Mesendoderm (in vitro differentiated cells): ENCODE measurements around the gene ERG.

Source experiments
- DNase-seq: peaks from one replicate; pipeline ENCODE4 v3.0.0; 2013
- H2AK5ac ChIP-seq: 2 replicates; pipeline ENCODE4 v1.6.1; 2013; ENCODE audit warnings: low read length, inconsistent platforms
- H2BK120ac ChIP-seq: 2 replicates; pipeline ENCODE4 v1.6.1; 2013; ENCODE audit warnings: low read depth, mild to moderate bottlenecking, low read length, moderate library complexity, mixed read lengths
- H2BK15ac ChIP-seq: replicated peaks from 2 replicates; pipeline ENCODE4 v1.6.1; 2013; ENCODE audit warnings: low read depth, mild to moderate bottlenecking, moderate library complexity
- H2BK5ac ChIP-seq: 2 replicates; pipeline ENCODE4 v1.6.1; 2013; ENCODE audit warnings: low read length, inconsistent platforms
- H3K18ac ChIP-seq: 2 replicates; pipeline ENCODE4 v1.6.1; 2013; ENCODE audit warnings: mild to moderate bottlenecking, low read length, mixed read lengths
- H3K23ac ChIP-seq: one replicate; pipeline ENCODE4 v1.6.1; 2013; ENCODE audit warnings: low read length
- H3K27ac ChIP-seq: 2 replicates; pipeline ENCODE4 v1.5.1; 2013; ENCODE audit warnings: low read depth, mild to moderate bottlenecking, inconsistent platforms, low read length, moderate library complexity
- H3K27me3 ChIP-seq: 2 replicates; pipeline ENCODE4 v1.6.1; 2013; ENCODE audit warnings: low read length, control low read depth, mild to moderate bottlenecking, inconsistent platforms; ENCODE audit not compliant: insufficient read depth, poor library complexity
- H3K36me3 ChIP-seq: 2 replicates; pipeline ENCODE4 v1.6.1; 2013; ENCODE audit warnings: low read length, inconsistent platforms; ENCODE audit not compliant: control insufficient read depth, insufficient read depth
- H3K4ac ChIP-seq: one replicate; pipeline ENCODE4 v1.6.1; 2013; ENCODE audit warnings: low read depth, mild to moderate bottlenecking, low read length, moderate library complexity
- H3K4me1 ChIP-seq: 2 replicates; pipeline ENCODE4 v1.6.1; 2013; ENCODE audit warnings: low read depth, low read length, inconsistent platforms; ENCODE audit not compliant: control insufficient read depth
- H3K4me2 ChIP-seq: 2 replicates; pipeline ENCODE4 v1.6.1; 2013; ENCODE audit warnings: low read length
- H3K4me3 ChIP-seq: 2 replicates; pipeline ENCODE4 v1.5.1; 2013; ENCODE audit warnings: mild to moderate bottlenecking, low read length
- H3K56ac ChIP-seq: one replicate; pipeline ENCODE4 v1.6.1; 2013; ENCODE audit warnings: low read length
- H3K79me1 ChIP-seq: 2 replicates; pipeline ENCODE4 v1.6.1; 2013; ENCODE audit warnings: low read length, inconsistent platforms
- H3K79me2 ChIP-seq: 2 replicates; pipeline ENCODE4 v1.6.1; 2013; ENCODE audit warnings: mild to moderate bottlenecking, low read length; ENCODE audit not compliant: control insufficient read depth, insufficient read depth
- H3K9ac ChIP-seq: 2 replicates; pipeline ENCODE4 v1.6.1; 2013; ENCODE audit warnings: low read length, inconsistent platforms
- H4K5ac ChIP-seq: one replicate; pipeline ENCODE4 v1.6.1; 2013; ENCODE audit warnings: low read length
- H4K8ac ChIP-seq: one replicate; pipeline ENCODE4 v1.6.1; 2013; ENCODE audit warnings: low read depth, mild to moderate bottlenecking, control low read depth, low read length, moderate library complexity
- WGBS: extraction: QIAGEN DNeasy Blood & Tissue Kit; methylation state at CpG from one replicate; pipeline ENCODE4 v1.1.7; 2013; ENCODE audit warnings: low lambda C conversion rate, missing lambda C conversion rate; ENCODE audit not compliant: insufficient coverage; ENCODE audit errors: extremely low coverage; 5-methylcytosine and 5-hydroxymethylcytosine counted together

ERG gene

DNA sequence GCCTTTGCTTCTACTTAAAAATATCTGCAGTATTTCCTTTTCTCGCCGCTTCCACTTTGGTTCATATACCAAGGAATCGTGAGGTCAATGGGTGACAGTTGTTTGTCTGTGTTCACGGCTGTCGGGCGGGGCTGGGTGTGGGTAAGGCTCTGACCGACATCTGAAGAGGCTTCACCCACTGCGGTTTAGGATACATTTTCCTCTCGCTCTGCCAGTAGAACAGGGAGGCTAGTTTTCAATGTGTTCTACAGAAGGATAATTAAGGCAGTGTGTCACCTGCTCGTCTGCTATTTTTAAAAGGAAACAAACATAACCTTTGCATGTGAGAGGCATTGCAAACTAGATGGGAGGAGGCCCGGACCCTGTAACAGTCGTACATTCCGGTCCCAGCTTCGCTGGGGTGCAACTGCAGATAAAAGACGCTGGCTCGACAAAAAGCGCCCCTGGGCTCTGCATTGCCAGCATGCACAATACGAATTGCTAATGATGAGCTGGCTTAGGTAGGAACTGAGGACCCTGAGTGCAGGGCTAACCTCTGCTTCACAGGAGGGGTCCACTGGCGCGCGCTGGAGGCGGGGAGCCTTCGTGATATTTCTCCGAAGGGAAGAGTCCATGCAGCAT is 8.5 kb upstream of the ERG start:
- H4K5ac ChIP-seq, result no peak overlapping the region
- no peak overlapping the region for H2BK120ac ChIP-seq
- WGBS, result no CpG with 5 or more reads among the region's 24 CpGs
- no peak overlapping the region for H3K18ac ChIP-seq
- H4K8ac ChIP-seq, result no peak overlapping the region
- no peaks in the 10 kb centered on the region for H3K79me2 ChIP-seq
- H2AK5ac ChIP-seq, result no peak overlapping the region
- no peaks in the 10 kb centered on the region for H3K4me1 ChIP-seq
- no peak overlapping the region for H3K4ac ChIP-seq
- H3K23ac ChIP-seq, result no peak overlapping the region
- no peak overlapping the region for H3K4me3 ChIP-seq
- no peak overlapping the region for H3K56ac ChIP-seq
- no peak overlapping the region for H2BK5ac ChIP-seq
- no peak for DNase-seq
- no peak overlapping the region for H3K4me2 ChIP-seq
- H3K27me3 ChIP-seq, result no peaks in the 10 kb centered on the region
- H2BK15ac ChIP-seq, result no peak overlapping the region
- H3K27ac ChIP-seq, result no peak overlapping the region
- H3K79me1 ChIP-seq, result no peaks in the 10 kb centered on the region
- no peaks in the 10 kb centered on the region for H3K36me3 ChIP-seq
- no peak overlapping the region for H3K9ac ChIP-seq

DNA sequence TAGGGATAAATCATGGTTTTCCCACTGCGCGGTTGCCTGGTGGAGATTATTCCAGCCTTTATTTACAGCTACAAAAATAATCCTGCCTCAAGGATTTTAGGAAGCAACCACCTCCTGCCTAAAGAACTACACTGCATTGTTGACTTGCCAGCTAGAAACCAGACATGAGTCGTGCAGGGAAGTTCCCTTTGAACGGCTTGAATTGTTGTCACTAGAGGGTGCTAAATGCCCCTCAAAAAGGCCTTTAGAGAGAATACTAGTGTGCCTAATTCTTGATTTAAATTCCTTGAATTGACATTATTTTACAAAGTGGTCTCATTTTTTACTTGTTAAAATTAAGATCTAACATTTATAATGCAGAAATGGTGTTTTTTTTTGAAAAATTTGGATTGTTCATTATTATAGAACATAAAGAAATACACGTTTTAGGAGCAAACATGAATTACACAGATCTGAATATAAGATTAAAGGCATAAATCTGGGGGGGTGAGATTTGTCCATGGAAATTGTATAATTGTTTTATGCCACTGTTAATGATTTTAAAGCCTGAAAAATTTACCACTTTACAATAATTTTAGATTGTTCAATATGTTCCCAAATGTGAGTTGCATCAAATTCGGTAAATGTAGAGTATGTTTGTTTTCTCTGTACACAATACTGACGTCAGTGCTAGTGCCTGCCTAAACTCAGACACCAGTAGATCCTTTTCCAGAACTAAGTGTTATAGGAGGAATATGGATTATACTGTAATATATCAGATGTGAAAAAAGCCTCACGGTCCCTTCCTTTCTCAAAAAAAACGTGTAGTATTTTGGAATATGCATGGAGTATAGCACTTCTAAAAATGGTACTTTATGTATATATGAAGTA is 7.6 kb upstream of the ERG start:
- Histone ChIP-seq H4K5ac (no peak overlapping the region), H3K23ac (no peak overlapping the region), H3K4me2 (no peak overlapping the region), H2BK120ac (no peak overlapping the region), H2BK15ac (no peak overlapping the region), H3K79me2 (no peaks in the 10 kb centered on the region), H3K18ac (no peak overlapping the region), H3K27ac (no peak overlapping the region), H3K79me1 (no peaks in the 10 kb centered on the region), H2BK5ac (no peak overlapping the region), H3K27me3 (no peaks in the 10 kb centered on the region), H3K4me1 (no peaks in the 10 kb centered on the region), H3K9ac (no peak overlapping the region), H3K56ac (no peak overlapping the region), H4K8ac (no peak overlapping the region), H3K4ac (no peak overlapping the region), H3K4me3 (no peak overlapping the region), H2AK5ac (no peak overlapping the region), H3K36me3 (no peaks in the 10 kb centered on the region)
- WGBS, result no CpG with 5 or more reads among the region's 9 CpGs
- DNase-seq, result peak; percentile 78

DNA sequence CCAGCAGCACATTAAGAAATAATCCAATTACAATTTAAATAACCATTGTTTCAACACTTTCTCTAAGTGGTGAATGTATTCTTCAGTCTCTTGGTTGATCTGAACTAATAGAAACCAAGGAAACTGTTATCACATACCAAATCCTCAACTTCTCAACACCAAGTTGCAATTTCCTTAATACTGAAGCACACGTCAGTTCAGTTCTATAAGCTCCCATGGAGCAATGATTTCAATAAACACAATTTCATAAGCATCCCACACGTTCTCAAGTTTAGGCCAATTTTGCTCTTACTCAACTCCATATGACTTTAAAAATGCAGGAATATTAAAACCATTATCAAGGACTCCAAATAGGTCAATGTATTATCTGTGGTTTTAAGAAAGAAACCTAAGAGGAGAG is 5.8 kb upstream of the ERG start:
- no peak overlapping the region for H2BK5ac ChIP-seq
- H2BK15ac ChIP-seq, result no peak overlapping the region
- H3K9ac ChIP-seq, result no peak overlapping the region
- no peak overlapping the region for H3K4me3 ChIP-seq
- H2AK5ac ChIP-seq, result no peak overlapping the region
- H3K18ac ChIP-seq, result no peak overlapping the region
- no peaks in the 10 kb centered on the region for H3K36me3 ChIP-seq
- H4K5ac ChIP-seq, result no peak overlapping the region
- WGBS, result no CpG with 5 or more reads among the region's 2 CpGs
- H3K23ac ChIP-seq, result no peak overlapping the region
- no peaks in the 10 kb centered on the region for H3K79me2 ChIP-seq
- no peak overlapping the region for H4K8ac ChIP-seq
- no peak overlapping the region for H2BK120ac ChIP-seq
- no peak overlapping the region for H3K4ac ChIP-seq
- H3K4me1 ChIP-seq, result no peaks in the 10 kb centered on the region
- no peaks in the 10 kb centered on the region for H3K27me3 ChIP-seq
- H3K4me2 ChIP-seq, result no peak overlapping the region
- no peaks in the 10 kb centered on the region for H3K79me1 ChIP-seq
- no peak for DNase-seq
- H3K56ac ChIP-seq, result no peak overlapping the region
- H3K27ac ChIP-seq, result no peak overlapping the region

DNA sequence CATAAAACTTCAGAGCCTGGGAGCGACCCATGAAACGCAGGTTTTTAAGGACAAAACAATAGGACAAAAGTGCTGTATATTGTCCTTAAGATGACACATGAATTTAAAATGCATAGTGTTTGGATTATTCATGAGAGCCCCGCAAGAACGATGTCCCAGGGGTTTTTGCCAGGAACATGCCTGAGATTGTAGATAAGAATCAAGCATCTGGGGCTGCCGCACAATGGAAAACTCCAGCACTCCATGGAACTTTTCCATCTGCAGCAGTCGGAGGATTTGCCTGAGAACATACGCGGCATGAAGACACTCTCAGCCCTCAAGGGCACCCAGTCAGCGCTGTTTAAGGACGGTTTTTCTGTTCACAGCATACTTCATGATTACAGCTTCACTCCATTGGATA is 5.3 kb upstream of the ERG start:
- no peak overlapping the region for H3K9ac ChIP-seq
- DNase-seq, result no peak
- no peak overlapping the region for H2AK5ac ChIP-seq
- no CpG with 5 or more reads among the region's 10 CpGs for WGBS
- no peaks in the 10 kb centered on the region for H3K27me3 ChIP-seq
- no peak overlapping the region for H4K5ac ChIP-seq
- H2BK15ac ChIP-seq, result no peak overlapping the region
- H3K4ac ChIP-seq, result no peak overlapping the region
- H3K56ac ChIP-seq, result peak overlapping the region; percentile 25
- no peaks in the 10 kb centered on the region for H3K4me1 ChIP-seq
- H3K27ac ChIP-seq, result no peak overlapping the region
- no peak overlapping the region for H2BK120ac ChIP-seq
- H3K79me1 ChIP-seq, result no peaks in the 10 kb centered on the region
- no peaks in the 10 kb centered on the region for H3K79me2 ChIP-seq
- H3K23ac ChIP-seq, result no peak overlapping the region
- H3K4me3 ChIP-seq, result no peak overlapping the region
- H4K8ac ChIP-seq, result no peak overlapping the region
- H3K36me3 ChIP-seq, result no peaks in the 10 kb centered on the region
- H2BK5ac ChIP-seq, result no peak overlapping the region
- H3K4me2 ChIP-seq, result no peak overlapping the region
- H3K18ac ChIP-seq, result no peak overlapping the region

DNA sequence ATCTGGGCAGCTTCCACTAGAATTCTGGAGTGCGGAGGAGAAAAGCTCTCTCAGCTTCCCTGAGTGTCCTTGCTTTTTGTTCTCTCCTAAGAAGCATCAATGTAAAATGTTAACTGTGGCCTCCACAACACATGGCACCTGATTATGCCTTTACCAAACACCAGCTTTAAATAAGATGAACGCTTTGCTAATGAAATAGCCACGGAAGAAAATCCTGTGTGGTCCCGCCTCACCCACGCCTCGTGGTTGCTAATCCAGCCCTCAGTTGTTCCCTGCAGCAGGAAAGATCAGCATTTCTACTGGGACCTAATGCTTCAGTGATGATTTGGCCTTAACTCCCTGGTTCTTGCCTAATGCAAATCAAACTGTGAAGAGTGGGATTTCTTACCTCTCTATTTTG is 1.8 kb upstream of the ERG start:
- Histone ChIP-seq H4K5ac (no peak overlapping the region), H2BK120ac (no peak overlapping the region), H3K4me1 (no peaks in the 10 kb centered on the region), H3K27me3 (no peaks in the 10 kb centered on the region), H4K8ac (no peak overlapping the region), H3K18ac (no peak overlapping the region), H3K79me1 (no peaks in the 10 kb centered on the region), H3K9ac (no peak overlapping the region), H2BK15ac (no peak overlapping the region), H3K36me3 (no peaks in the 10 kb centered on the region), H3K27ac (no peak overlapping the region), H3K23ac (no peak overlapping the region), H3K4me2 (no peak overlapping the region), H3K4ac (no peak overlapping the region), H2AK5ac (no peak overlapping the region), H3K79me2 (no peaks in the 10 kb centered on the region), H3K56ac (no peak overlapping the region), H2BK5ac (no peak overlapping the region), H3K4me3 (no peak overlapping the region)
- no CpG with 5 or more reads among the region's 6 CpGs for WGBS
- no peak for DNase-seq
